Activated CD4-positive, CD25-positive, alpha-beta regulatory T cell treated with anti-CD3 and anti-CD28 coated beads, Interleukin-2, amount 50 U/mL, for 16 hours (primary cell): ENCODE results near the gene SBNO2.

Experiments
- DNase-seq: peaks from one replicate; pipeline ENCODE4 v3.0.0-alpha.2; 2020; ENCODE audit warnings: low read depth, low spot score

The SBNO2 gene

GRCh38 chr19:1106841-1107660, 67.0 kb downstream of the SBNO2 start:
- DNase-seq: no peak

GRCh38 chr19:1105873-1106840, 67.9 kb downstream of the SBNO2 start:
- DNase-seq: no peak

GRCh38 chr19:1105008-1105872, 68.8 kb downstream of the SBNO2 start:
- no peak for DNase-seq

- DNase-seq: peak; percentile 49
Measured at GRCh38 chr19:1104311-1105007, 69.6 kb downstream of the SBNO2 start.

GRCh38 chr19:1103708-1104310, 70.3 kb downstream of the SBNO2 start, which contains the start of gene GPX4:
GPX4 (plus strand) TSS chr19:1103994; CDS start chr19:1104044, 50 bp downstream.
- peak; percentile 98 for DNase-seq

GRCh38 chr19:1103132-1103707, 70.8 kb downstream of the SBNO2 start:
- no peak for DNase-seq

GRCh38 chr19:1102407-1103131, 71.5 kb downstream of the SBNO2 start:
- no peak for DNase-seq

- no peak for DNase-seq
Measured at GRCh38 chr19:1101337-1101698, 72.8 kb downstream of the SBNO2 start.

- no peak for DNase-seq
Measured at GRCh38 chr19:1098177-1099051, 75.7 kb downstream of the SBNO2 start.

- no peak for DNase-seq
Measured at GRCh38 chr19:1097810-1098176, 76.3 kb downstream of the SBNO2 start.

- peak; percentile 98 for DNase-seq
Measured at GRCh38 chr19:1094978-1095701, 78.9 kb downstream of the SBNO2 start, which contains the start of gene POLR2E. POLR2E (minus strand) TSS chr19:1095375; CDS start chr19:1095315, 60 bp downstream.

- DNase-seq: no peak
Measured at GRCh38 chr19:1094655-1094977, 79.5 kb downstream of the SBNO2 start.

- DNase-seq: no peak
Measured at GRCh38 chr19:1093811-1094553, 80.1 kb downstream of the SBNO2 start.

- no peak for DNase-seq
Measured at GRCh38 chr19:1093330-1093729, 80.7 kb downstream of the SBNO2 start.

- no peak for DNase-seq
Measured at GRCh38 chr19:1091544-1092175, 82.4 kb downstream of the SBNO2 start.

GRCh38 chr19:1090731-1091543, 83.1 kb downstream of the SBNO2 start:
- no peak for DNase-seq
